Psoas muscle (tissue), 8 donors: ENCODE results near the gene GNAQ. TPM values are rescaled to one million over a fixed set of nuclear protein-coding genes. Genes with fewer than 3 reads are reported as not detected.

Source experiments
- ATAC-seq, 4 donors: fragments of 200-7000 bp; cut with Tn5 transposase; one replicate each; pipeline ENCODE4 v1.9.1; 2020; ENCODE audit warnings: moderate library complexity in 3 of 4, mild to moderate bottlenecking in 2 of 4
- DNase-seq, 2 donors: peaks; one replicate each; pipeline ENCODE4 v3.0.0-alpha.2; 2020
- H3K27ac ChIP-seq: fragments of 200-600 bp; one replicate; pipeline ENCODE4 v1.8.0; 2022
- H3K27me3 ChIP-seq, 3 donors: fragments of 200-600 bp in 1 of 3; one replicate each; pipeline versions ENCODE4 v1.6.1 to v1.8.0; 2013 to 2022; ENCODE audit warnings: low read length in 2 of 3, mild to moderate bottlenecking in 2 of 3, moderate library complexity in 1 of 3; ENCODE audit not compliant: insufficient read depth in 3 of 3
- H3K36me3 ChIP-seq, 2 donors: fragments of 200-600 bp in 1 of 2; one replicate each; pipeline versions ENCODE4 v1.6.1 to v1.8.0; 2013 to 2022; ENCODE audit warnings: low read depth in 1 of 2, mild to moderate bottlenecking in 1 of 2, moderate library complexity in 1 of 2; ENCODE audit not compliant: insufficient read depth in 1 of 2
- H3K4me1 ChIP-seq: fragments of 200-600 bp; one replicate; pipeline ENCODE4 v1.8.0; 2022
- H3K4me3 ChIP-seq: fragments of 200-600 bp; one replicate; pipeline ENCODE4 v1.8.0; 2022; ENCODE audit warnings: mild to moderate bottlenecking
- H3K9me3 ChIP-seq: fragments of 200-600 bp; one replicate; pipeline ENCODE4 v1.8.0; 2022
- whole genome bisulfite sequencing, 3 donors: extraction: QIAGEN DNeasy Blood & Tissue Kit; methylation state at CpG; one replicate each; pipeline versions ENCODE4 v1.1.6 to v1.1.7; 2013; 5-methylcytosine and 5-hydroxymethylcytosine counted together
- intact Hi-C, 2 donors: fragments of 100-400 bp; cut with DNase I; formaldehyde crosslinking; loops; one replicate each; pipeline versions ENCODE4 v1.11.0 to v1.14.2; 2022
- polyA plus RNA-seq, 3 donors: library from polyadenylated mRNA; stranded (reverse); fragments of 200-250 nt; gene quantifications; one replicate each; pipeline ENCODE4 v1.2.3, GENCODE V29; 2013
- total RNA-seq, 4 donors: library from RNA; stranded (reverse); fragmentation: NEBNext Ultra II Directional in 2 of 4; extraction: Animal tissue kit (Norgen Biotek cat#: 25700) in 2 of 4; gene quantifications; one replicate each; pipeline versions ENCODE4 v1.2.1 to v1.2.4, GENCODE V29; 2021 to 2023
- TF ChIP-seq, protein P1 (sequence below): fragments of 200-600 bp; IDR thresholded peaks from one replicate; pipeline ENCODE4 v1.8.0; 2022; ENCODE audit warnings: antibody characterized with exemption
- donor health status: healthy with polysubstance abuse.
- donor health status: DM: no; HTN: no; CAD: no; lungs with moderate emphysema.
- donor health status: Bipolar disorder and iron deficiency.
- donor health status: healthy.
- donor health status: DM: yes; HTN: yes; CAD: no.
- donor health status: DM: no; HTN: no; CAD: no.
- donor health status: DM: no; HTN: no; CAD: no.
- donor health status: DM: yes; HTN: yes; CAD: no.

Gene GNAQ
- total and polyA plus RNA-seq, 7 donors, result 8.3 to 26.6 (median 23.8) TPM

DNA sequence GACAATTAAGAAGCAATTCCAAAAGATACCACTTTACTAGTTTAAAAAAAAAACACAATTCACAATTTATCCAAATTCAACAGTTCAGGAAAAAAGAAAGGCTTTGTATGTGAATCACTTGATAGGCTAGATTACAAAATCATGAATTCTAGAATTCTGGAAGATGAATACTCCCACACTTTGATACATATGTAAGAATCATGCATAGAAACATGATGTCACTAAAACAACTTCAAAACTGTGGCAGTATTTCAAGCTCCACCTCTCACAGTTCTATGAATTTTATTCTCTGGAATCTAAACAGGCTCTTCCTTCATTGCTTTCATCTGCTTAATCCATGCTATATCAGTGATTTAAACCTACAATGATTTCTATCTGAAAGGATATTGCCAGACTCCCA lies 51.0 kb downstream of the GNAQ start:
- Histone ChIP-seq H3K9me3 (no peaks in the 10 kb centered on the region), H3K4me1 (peaks cover 40% of the 10 kb centered on the region), H3K27ac (no peak overlapping the region), H3K36me3 (peaks cover 0 to 4% of the 10 kb centered on the region in 2 donors), H3K27me3 (no peaks in the 10 kb centered on the region), H3K4me3 (no peak overlapping the region)
- no peak for DNase-seq
- ATAC-seq, result no peak
- intact Hi-C loops, result no loop called here
- TF ChIP-seq, protein P1, sequence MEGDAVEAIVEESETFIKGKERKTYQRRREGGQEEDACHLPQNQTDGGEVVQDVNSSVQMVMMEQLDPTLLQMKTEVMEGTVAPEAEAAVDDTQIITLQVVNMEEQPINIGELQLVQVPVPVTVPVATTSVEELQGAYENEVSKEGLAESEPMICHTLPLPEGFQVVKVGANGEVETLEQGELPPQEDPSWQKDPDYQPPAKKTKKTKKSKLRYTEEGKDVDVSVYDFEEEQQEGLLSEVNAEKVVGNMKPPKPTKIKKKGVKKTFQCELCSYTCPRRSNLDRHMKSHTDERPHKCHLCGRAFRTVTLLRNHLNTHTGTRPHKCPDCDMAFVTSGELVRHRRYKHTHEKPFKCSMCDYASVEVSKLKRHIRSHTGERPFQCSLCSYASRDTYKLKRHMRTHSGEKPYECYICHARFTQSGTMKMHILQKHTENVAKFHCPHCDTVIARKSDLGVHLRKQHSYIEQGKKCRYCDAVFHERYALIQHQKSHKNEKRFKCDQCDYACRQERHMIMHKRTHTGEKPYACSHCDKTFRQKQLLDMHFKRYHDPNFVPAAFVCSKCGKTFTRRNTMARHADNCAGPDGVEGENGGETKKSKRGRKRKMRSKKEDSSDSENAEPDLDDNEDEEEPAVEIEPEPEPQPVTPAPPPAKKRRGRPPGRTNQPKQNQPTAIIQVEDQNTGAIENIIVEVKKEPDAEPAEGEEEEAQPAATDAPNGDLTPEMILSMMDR, result no peak

DNA sequence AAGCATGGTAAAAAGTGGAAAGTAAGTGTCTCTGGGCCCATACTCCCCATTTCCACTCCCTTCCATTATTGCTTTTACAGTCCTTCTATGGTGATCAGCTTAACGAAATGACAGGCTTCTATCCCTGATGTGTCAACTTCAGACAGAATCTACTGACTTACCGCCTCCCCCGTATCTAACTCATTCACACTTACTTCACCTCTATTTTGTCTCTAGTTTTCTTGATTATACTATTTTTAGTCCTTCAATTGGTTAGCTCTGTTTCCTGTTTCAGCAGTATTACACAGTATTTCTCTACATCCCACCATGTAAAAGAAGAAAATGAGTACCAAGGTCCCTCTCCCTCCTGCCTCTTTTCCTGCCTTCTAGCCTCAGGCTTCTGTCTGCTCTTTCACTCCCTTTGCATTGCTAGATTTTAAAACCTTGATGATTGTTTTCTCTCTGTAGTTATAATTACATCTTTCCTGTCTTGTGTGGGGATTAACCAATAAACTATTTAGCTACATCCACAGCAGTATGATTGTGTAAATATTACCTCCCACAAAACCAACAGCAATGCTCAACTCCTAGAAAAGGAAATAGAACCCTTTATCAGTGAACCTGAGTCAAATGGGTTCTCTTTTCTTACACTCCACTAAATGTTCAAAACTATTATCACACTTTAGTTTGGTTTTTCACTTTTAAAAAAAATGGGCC lies 53.4 kb downstream of the GNAQ start:
- no peak for DNase-seq
- H3K27me3 ChIP-seq, result no peaks in the 10 kb centered on the region
- peaks cover 50% of the 10 kb centered on the region for H3K4me1 ChIP-seq
- peaks cover 0 to 4% of the 10 kb centered on the region in 2 donors for H3K36me3 ChIP-seq
- TF ChIP-seq, protein P1, result no peak
- intact Hi-C loops, result loop anchor here in 1 of 2 donors (5.0 kb wide), 1 partner anchor 54 kb away; the partner anchor contains the start of gene GNAQ
- no peaks in the 10 kb centered on the region for H3K9me3 ChIP-seq
- H3K27ac ChIP-seq, result no peak overlapping the region
- H3K4me3 ChIP-seq, result no peak overlapping the region
- WGBS, 3 donors, result 81 to 83% (median 83%) methylated on average over 3 of the region's 3 CpGs
- ATAC-seq, result no peak

DNA sequence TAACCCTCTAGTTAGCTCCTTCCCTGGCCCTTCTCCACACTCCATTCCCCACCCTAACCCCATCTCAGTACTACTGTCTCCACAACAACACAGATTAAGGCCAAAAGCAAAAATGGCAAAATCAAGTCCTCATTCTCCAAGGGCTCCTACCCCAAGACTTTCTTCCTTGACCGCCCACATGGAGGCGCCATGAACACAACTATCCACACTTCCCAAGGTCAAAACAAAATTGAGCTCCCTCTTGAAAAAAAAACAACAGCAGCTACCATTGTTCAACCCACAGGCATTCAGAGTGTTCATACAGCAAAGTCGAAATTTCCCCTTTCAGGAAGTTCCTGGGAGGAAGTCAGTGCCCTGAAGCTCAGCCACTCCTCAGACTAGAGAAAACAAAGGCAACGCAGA lies 54.4 kb downstream of the GNAQ start:
- H3K4me1 ChIP-seq, result peaks cover 48% of the 10 kb centered on the region
- ATAC-seq (peak in 3 of 4 donors; percentile 41 to 51 (median 51)), DNase-seq (peak; percentile 57 to 74)
- WGBS, 3 donors, result 64 to 72% (median 69%) methylated on average over 4 of the region's 4 CpGs
- no peaks in the 10 kb centered on the region for H3K9me3 ChIP-seq
- no peaks in the 10 kb centered on the region for H3K27me3 ChIP-seq
- intact Hi-C loops, result loop anchor here (2.0 to 5.0 kb wide), 2 partner anchors 55 to 58 kb away; partner anchors contain the start of gene GNAQ (in 1 of the 2)
- H3K4me3 ChIP-seq, result no peak overlapping the region
- no peak overlapping the region for H3K27ac ChIP-seq
- H3K36me3 ChIP-seq, result peaks cover 0 to 4% of the 10 kb centered on the region in 2 donors
- TF ChIP-seq, protein P1, result peak; percentile 46

DNA sequence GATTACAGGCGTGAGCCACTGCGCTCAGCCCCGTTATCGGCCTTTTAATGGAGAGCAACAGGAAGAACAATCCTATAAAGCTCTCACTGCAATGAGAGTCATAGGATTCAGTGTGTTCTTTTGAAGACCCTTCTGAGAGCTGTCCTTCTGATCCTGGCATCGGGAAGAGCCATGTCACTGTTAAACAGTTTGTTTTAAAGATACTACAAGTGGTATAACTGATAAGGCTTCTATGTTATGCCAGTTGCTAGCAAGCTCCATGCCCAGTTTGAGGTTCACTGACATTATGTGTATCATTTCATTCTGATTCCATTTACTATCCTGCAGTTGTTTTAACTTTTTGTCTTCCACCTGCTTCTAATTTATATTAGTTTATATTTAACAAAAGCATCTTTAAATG lies 55.8 kb downstream of the GNAQ start:
- H3K36me3 ChIP-seq, result peaks cover 0 to 4% of the 10 kb centered on the region in 2 donors
- TF ChIP-seq, protein P1, result no peak
- ATAC-seq (no peak), DNase-seq (no peak)
- peaks cover 35% of the 10 kb centered on the region for H3K4me1 ChIP-seq
- WGBS, 3 donors, result 93 to 95% (median 94%) methylated on average over 5 of the region's 5 CpGs
- intact Hi-C loops, result loop anchor here (2.0 to 5.0 kb wide), 2 partner anchors 56 to 59 kb away; partner anchors contain the start of gene GNAQ (in 1 of the 2)
- H3K9me3 ChIP-seq, result no peaks in the 10 kb centered on the region
- H3K27ac ChIP-seq, result no peak overlapping the region
- no peak overlapping the region for H3K4me3 ChIP-seq
- no peaks in the 10 kb centered on the region for H3K27me3 ChIP-seq
